Body of pancreas (tissue), 4 donors: Measurements from ENCODE around the gene SEC14L1. TPM values are rescaled to one million over a fixed set of nuclear protein-coding genes. Genes with fewer than 3 reads are reported as not detected.
A peak's percentile ranks its signal among the peaks of the same experiment; 100 is the strongest.
"Not testable (repeated sequence)": the region's sequence is repeated elsewhere in the genome, so short reads cannot be mapped to it uniquely, and the experiment has no call there.

Experiments used
- ATAC-seq: fragments of 150-250 bp; one replicate; pipeline ENCODE4 v1.9.1; 2016
- DNase-seq, 4 donors: peaks; one replicate each; pipeline ENCODE4 v3.0.0-alpha.2; 2019
- H3K27ac ChIP-seq, 4 donors: fragments of 200-600 bp; sonication (generic); 1 replicate in 3 of 4; 2 replicates in 1 of 4; pipeline versions ENCODE4 v1.5.1 to v1.6.1; 2016 to 2019; ENCODE audit warnings: mild to moderate bottlenecking in 1 of 4, mixed read lengths in 1 of 4, moderate library complexity in 1 of 4
- H3K27me3 ChIP-seq, 2 donors: fragments of 200-600 bp; sonication (generic); one replicate each; pipeline ENCODE4 v1.6.0; 2016; ENCODE audit warnings: mild to moderate bottlenecking in 1 of 2
- H3K36me3 ChIP-seq, 2 donors: fragments of 200-600 bp; sonication (generic); replicated peaks in 1 of 2; 2 replicates each; pipeline ENCODE4 v1.5.1; 2016; ENCODE audit warnings: low read depth in 2 of 2; ENCODE audit not compliant: insufficient read depth in 1 of 2
- H3K4me1 ChIP-seq: fragments of 200-600 bp; sonication (generic); one replicate; pipeline ENCODE4 v1.6.0; 2016
- H3K4me3 ChIP-seq, 2 donors: fragments of 200-600 bp; sonication (generic); 1 replicate in 1 of 2; 2 replicates in 1 of 2; pipeline ENCODE4 v1.5.1; 2016 to 2019
- H3K9me3 ChIP-seq, 3 donors: fragments of 200-600 bp; sonication (generic); 1 replicate in 2 of 3; 2 replicates in 1 of 3; pipeline ENCODE4 v1.5.1; 2016
- POLR2A ChIP-seq, 3 donors: fragments of 450-650 bp; IDR thresholded peaks; one replicate each; pipeline ENCODE4 v1.6.1; 2016; ENCODE audit warnings: antibody characterized with exemption in 3 of 3, mild to moderate bottlenecking in 2 of 3
- WGBS, 2 donors: methylation state at CpG; one replicate each; pipeline ENCODE4 v1.1.5; 2017; 5-methylcytosine and 5-hydroxymethylcytosine counted together
- intact Hi-C: fragments of 100-400 bp; cut with DNase I; formaldehyde crosslinking; loops from one replicate; pipeline ENCODE4 v1.15.1; 2023
- total RNA-seq, 2 donors: library from RNA; depleted of rRNA; stranded (reverse); fragments of >200 nt; gene quantifications; one replicate each; pipeline ENCODE4 v1.1.0, GENCODE V29; 2016
- TF ChIP-seq, protein P1 (sequence below), 7 experiments: fragments of 450-650 bp in 4 of 7; fragments of 200-600 bp in 3 of 7; sonication (generic) in 3 of 7; IDR thresholded peaks; one replicate each; pipeline ENCODE4 v1.5.1; 2016 to 2019; ENCODE audit warnings: antibody characterized with exemption in 7 of 7

SEC14L1 gene
- total RNA-seq, 2 donors from 2014 or later, result 22.1 to 36.8 TPM

- Histone ChIP-seq H3K4me3 (no peak overlapping the region), H3K27me3 (no peaks in the 10 kb centered on the region), H3K9me3 (no peaks in the 10 kb centered on the region), H3K27ac (no peak overlapping the region), H3K36me3 (no peaks in the 10 kb centered on the region), H3K4me1 (no peaks in the 10 kb centered on the region)
- intact Hi-C loops, result no loop called here
- ATAC-seq (no peak), DNase-seq (no peak)
- WGBS, 2 donors, result 68 to 72% methylated on average over 11 of the region's 11 CpGs
- TF ChIP-seq POLR2A (IDR thresholded peaks at IDR 0.05), result no peak
- TF ChIP-seq, protein P1, sequence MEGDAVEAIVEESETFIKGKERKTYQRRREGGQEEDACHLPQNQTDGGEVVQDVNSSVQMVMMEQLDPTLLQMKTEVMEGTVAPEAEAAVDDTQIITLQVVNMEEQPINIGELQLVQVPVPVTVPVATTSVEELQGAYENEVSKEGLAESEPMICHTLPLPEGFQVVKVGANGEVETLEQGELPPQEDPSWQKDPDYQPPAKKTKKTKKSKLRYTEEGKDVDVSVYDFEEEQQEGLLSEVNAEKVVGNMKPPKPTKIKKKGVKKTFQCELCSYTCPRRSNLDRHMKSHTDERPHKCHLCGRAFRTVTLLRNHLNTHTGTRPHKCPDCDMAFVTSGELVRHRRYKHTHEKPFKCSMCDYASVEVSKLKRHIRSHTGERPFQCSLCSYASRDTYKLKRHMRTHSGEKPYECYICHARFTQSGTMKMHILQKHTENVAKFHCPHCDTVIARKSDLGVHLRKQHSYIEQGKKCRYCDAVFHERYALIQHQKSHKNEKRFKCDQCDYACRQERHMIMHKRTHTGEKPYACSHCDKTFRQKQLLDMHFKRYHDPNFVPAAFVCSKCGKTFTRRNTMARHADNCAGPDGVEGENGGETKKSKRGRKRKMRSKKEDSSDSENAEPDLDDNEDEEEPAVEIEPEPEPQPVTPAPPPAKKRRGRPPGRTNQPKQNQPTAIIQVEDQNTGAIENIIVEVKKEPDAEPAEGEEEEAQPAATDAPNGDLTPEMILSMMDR (IDR thresholded peaks at IDR 0.05), result no peak
Observed at GRCh38 chr17:77253611-77254051, 112.9 kb downstream of the SEC14L1 start.

DNA sequence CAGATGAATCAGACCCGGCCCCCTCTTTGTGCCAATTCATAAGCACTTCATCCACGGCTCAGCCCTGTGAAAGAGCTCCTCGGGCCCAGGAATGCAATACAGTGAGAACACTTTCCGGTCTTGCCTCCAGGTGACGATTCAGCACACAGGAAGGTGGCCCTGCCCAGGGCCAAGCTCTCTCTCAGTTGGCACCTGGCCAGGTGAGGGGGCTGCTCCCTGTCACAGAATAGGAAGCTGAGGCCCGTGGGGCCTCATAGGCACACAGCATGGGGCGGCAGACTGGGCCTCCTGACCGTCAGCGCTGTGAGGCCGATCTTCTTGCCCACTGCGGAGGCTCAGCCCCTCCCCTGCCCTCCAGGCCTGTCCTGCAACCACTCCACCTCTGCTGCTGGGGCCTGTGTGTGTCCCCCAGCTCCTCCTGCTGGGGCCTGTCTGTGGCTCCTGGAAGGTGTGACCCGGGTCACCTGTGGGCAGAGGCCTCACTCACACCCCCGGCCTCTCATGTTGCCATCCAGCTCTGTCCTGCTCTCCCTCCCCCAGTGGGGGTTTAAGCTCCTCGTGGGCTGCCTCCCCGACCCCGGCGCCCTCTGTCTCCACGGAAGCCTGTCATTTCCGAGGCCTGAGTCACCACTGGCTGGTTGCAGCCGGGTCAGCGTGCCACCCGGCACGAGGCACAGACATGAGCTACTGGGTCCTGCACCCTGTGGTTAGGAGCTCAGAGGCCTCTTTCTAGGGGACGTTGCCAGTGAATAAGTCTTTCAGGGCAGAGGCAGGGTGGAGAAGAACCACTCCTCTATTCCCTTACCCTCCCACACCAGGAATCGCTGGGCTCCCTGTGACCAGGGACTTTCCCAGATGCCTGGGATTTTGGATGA, 114.4 kb downstream of the SEC14L1 start:
- H3K27ac ChIP-seq, result peak overlapping the region in 1 of 4 donors; percentile 56
- WGBS, 2 donors, result 44 to 52% methylated on average over 8 to 24 of the region's 25 CpGs
- no peaks in the 10 kb centered on the region for H3K9me3 ChIP-seq
- ATAC-seq (peak; percentile 33), DNase-seq (peak in 2 of 4 donors; percentile 29 to 40)
- H3K4me1 ChIP-seq, result no peaks in the 10 kb centered on the region
- TF ChIP-seq POLR2A (IDR thresholded peaks at IDR 0.05), result no peak
- TF ChIP-seq, protein P1 (IDR thresholded peaks at IDR 0.05), result no peak
- intact Hi-C loops, result no loop called here
- H3K4me3 ChIP-seq, result no peak overlapping the region
- no peaks in the 10 kb centered on the region for H3K27me3 ChIP-seq
- H3K36me3 ChIP-seq, result no peaks in the 10 kb centered on the region

DNA sequence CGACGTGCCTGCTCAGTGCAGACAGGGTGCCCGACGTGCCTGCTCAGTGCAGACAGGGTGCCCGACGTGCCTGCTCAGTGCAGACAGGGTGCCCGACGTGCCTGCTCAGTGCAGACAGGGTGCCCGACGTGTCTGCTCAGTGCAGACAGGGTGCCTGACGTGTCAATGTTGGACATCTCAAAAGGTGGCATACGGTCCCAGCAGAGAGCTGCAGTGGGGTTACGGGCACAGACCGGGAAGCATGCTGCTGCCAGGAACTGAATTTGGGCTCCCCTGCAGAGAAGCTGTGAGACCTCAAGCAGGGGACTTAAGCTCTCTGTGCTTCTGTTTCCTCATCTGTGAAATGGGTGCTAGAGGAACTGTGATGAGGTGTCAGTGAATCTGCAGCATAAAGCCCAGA, 115.2 kb downstream of the SEC14L1 start:
- 67 to 76% methylated on average over 4 to 12 of the region's 14 CpGs for WGBS, 2 donors
- DNase-seq, intact Hi-C loops: not testable (repeated sequence)

GRCh38 chr17:77256710-77257109, 115.9 kb downstream of the SEC14L1 start:
- no peaks in the 10 kb centered on the region for H3K27me3 ChIP-seq

More for the DNA sequence above, 115.2 kb downstream of the SEC14L1 start:
- not testable (repeated sequence) for H3K27me3 ChIP-seq, H3K9me3 ChIP-seq, H3K4me3 ChIP-seq, H3K36me3 ChIP-seq, ATAC-seq, H3K27ac ChIP-seq, H3K4me1 ChIP-seq

DNA sequence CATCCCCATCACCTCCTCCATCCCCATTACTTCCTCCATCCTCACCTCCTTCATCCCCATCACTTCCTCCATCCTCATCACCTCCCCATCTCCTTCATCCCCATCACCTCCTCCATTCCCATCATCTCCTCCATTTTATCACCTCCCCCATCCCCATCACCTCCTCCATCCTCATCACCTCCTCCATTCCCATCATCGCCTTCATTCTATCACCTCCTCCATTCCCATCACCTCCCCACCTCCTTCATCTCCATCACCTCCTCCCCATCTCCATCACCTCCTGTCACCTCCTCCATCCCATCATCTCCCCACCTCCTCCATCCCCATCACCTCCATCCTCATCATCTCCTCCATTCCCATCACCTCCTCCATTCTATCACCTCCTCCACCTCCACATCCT, 116.4 kb downstream of the SEC14L1 start:
- H3K27me3 ChIP-seq, result no peaks in the 10 kb centered on the region
- TF ChIP-seq, protein P1 (IDR thresholded peaks at IDR 0.05), result no peak
- TF ChIP-seq POLR2A (IDR thresholded peaks at IDR 0.05), result no peak

More at GRCh38 chr17:77256710-77257109, 115.9 kb downstream of the SEC14L1 start:
- ATAC-seq (no peak), DNase-seq (no peak)
- no peak overlapping the region for H3K4me3 ChIP-seq
- H3K9me3 ChIP-seq, result no peaks in the 10 kb centered on the region
- no peaks in the 10 kb centered on the region for H3K36me3 ChIP-seq
- H3K4me1 ChIP-seq, result no peaks in the 10 kb centered on the region
- TF ChIP-seq POLR2A (IDR thresholded peaks at IDR 0.05), result no peak
- TF ChIP-seq, protein P1 (IDR thresholded peaks at IDR 0.05), result no peak
- WGBS, 2 donors, result 75 to 82% methylated on average over 2 of the region's 2 CpGs
- intact Hi-C loops, result no loop called here
- no peak overlapping the region for H3K27ac ChIP-seq

More for the DNA sequence above, 116.4 kb downstream of the SEC14L1 start:
- DNase-seq (no peak), ATAC-seq (no peak)
- Histone ChIP-seq H3K9me3 (no peaks in the 10 kb centered on the region), H3K36me3 (no peaks in the 10 kb centered on the region), H3K4me1 (no peaks in the 10 kb centered on the region), H3K27ac (no peak overlapping the region), H3K4me3 (no peak overlapping the region)
- WGBS, 2 donors, result 76 to 86% methylated on average over 1 of the region's 1 CpG
- intact Hi-C loops, result no loop called here
